Right atrium auricular region (tissue), 2 donors: Measurements from ENCODE around the gene BEX3. TPM values are rescaled to one million over a fixed set of nuclear protein-coding genes. Genes with fewer than 3 reads are reported as not detected.

Source experiments
- DNase-seq: peaks from one replicate; pipeline ENCODE4 v3.0.0-alpha.2; 2019; ENCODE audit warnings: low spot score
- H3K27ac ChIP-seq, 2 donors: fragments of 200-600 bp; sonication (generic); 1 replicate in 1 of 2; 2 replicates in 1 of 2; pipeline ENCODE4 v1.5.1; 2016 to 2019
- H3K27me3 ChIP-seq, 2 donors: fragments of 200-600 bp; sonication (generic); one replicate each; pipeline versions ENCODE4 v1.5.1 to v1.6.0; 2017 to 2019
- H3K36me3 ChIP-seq: fragments of 200-600 bp; sonication (generic); one replicate; pipeline ENCODE4 v1.5.1; 2016
- H3K4me1 ChIP-seq, 2 donors: fragments of 200-600 bp; sonication (generic); one replicate each; pipeline versions ENCODE4 v1.5.1 to v1.6.0; 2017 to 2019
- H3K4me3 ChIP-seq, 2 donors: fragments of 200-600 bp; sonication (generic); 1 replicate in 1 of 2; 2 replicates in 1 of 2; pipeline ENCODE4 v1.5.1; 2017 to 2019; ENCODE audit warnings: mild to moderate bottlenecking in 1 of 2, moderate library complexity in 1 of 2
- H3K9me3 ChIP-seq, 2 donors: fragments of 200-600 bp; sonication (generic); one replicate each; pipeline ENCODE4 v1.5.1; 2019
- total RNA-seq, 2 donors: library from RNA; depleted of rRNA; stranded (reverse); fragments of >200 nt; gene quantifications; one replicate each; pipeline ENCODE4 v1.1.0, GENCODE V29; 2016
- TF ChIP-seq, protein P1 (sequence below), 2 donors: fragments of 200-600 bp; sonication (generic); IDR thresholded peaks; one replicate each; pipeline ENCODE4 v1.5.1; 2019; ENCODE audit warnings: antibody characterized with exemption in 2 of 2

The BEX3 gene
- total RNA-seq, 2 donors from 2014 or later = 201 to 229 TPM

- DNase-seq = no peak
- TF ChIP-seq, protein P1, sequence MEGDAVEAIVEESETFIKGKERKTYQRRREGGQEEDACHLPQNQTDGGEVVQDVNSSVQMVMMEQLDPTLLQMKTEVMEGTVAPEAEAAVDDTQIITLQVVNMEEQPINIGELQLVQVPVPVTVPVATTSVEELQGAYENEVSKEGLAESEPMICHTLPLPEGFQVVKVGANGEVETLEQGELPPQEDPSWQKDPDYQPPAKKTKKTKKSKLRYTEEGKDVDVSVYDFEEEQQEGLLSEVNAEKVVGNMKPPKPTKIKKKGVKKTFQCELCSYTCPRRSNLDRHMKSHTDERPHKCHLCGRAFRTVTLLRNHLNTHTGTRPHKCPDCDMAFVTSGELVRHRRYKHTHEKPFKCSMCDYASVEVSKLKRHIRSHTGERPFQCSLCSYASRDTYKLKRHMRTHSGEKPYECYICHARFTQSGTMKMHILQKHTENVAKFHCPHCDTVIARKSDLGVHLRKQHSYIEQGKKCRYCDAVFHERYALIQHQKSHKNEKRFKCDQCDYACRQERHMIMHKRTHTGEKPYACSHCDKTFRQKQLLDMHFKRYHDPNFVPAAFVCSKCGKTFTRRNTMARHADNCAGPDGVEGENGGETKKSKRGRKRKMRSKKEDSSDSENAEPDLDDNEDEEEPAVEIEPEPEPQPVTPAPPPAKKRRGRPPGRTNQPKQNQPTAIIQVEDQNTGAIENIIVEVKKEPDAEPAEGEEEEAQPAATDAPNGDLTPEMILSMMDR (IDR thresholded peaks at IDR 0.05) = no peak
- H3K4me3 ChIP-seq = no peak overlapping the region
- no peaks in the 10 kb centered on the region for H3K9me3 ChIP-seq
- no peaks in the 10 kb centered on the region for H3K36me3 ChIP-seq
- H3K27ac ChIP-seq = no peak overlapping the region
- peaks cover 0 to 4% of the 10 kb centered on the region in 2 donors for H3K27me3 ChIP-seq
- H3K4me1 ChIP-seq = no peaks in the 10 kb centered on the region
Observed at GRCh38 chrX:103369479-103369878, 6.9 kb upstream of the BEX3 start.

DNA sequence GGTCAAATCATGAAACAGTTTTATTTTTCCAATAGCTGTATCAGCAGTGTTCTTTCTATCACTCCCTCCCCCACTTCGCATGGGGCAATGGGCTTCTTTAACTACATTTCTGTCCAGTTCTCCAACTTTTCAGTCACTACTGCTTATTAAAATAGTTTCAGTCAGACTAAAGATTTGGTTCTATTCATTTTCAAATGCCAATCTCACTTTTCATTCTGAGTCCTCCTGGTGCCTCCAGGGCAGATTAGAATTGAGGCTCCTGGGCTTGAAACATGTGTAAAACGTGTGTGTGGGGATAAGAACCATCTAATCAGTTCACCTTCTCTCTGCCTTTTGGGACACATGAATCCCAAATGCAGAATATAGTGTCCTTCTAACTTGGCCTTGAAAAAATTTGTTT lies 3.5 kb upstream of the BEX3 start:
- no peaks in the 10 kb centered on the region for H3K36me3 ChIP-seq
- no peaks in the 10 kb centered on the region for H3K9me3 ChIP-seq
- DNase-seq = no peak
- H3K4me3 ChIP-seq = no peak overlapping the region
- H3K27me3 ChIP-seq = peaks cover 0 to 4% of the 10 kb centered on the region in 2 donors
- no peak overlapping the region for H3K27ac ChIP-seq
- TF ChIP-seq, protein P1 (IDR thresholded peaks at IDR 0.05) = no peak
- H3K4me1 ChIP-seq = no peaks in the 10 kb centered on the region

DNA sequence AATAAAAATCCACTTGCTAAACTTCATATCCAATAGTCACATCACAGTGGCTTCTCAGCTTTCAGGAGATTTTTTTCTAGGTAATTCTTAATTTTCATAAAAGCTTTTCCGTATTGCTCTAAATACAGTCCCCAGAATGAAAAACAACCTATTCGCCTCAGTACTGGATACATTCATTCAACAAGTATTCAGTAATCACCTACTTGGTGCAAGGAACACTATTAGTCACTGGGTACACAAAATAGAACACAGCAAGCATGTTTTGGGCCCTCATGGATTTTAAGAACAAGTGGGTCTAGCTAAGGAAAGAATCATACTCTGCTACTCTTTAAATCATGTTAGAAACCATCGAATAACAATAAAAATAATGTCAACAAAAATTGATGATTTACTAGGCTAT lies 2.8 kb upstream of the BEX3 start:
- Histone ChIP-seq H3K9me3 (no peaks in the 10 kb centered on the region), H3K27ac (no peak overlapping the region), H3K36me3 (no peaks in the 10 kb centered on the region), H3K4me3 (no peak overlapping the region), H3K4me1 (no peaks in the 10 kb centered on the region), H3K27me3 (peaks cover 0 to 4% of the 10 kb centered on the region in 2 donors)
- TF ChIP-seq, protein P1 (IDR thresholded peaks at IDR 0.05) = no peak
- no peak for DNase-seq

- H3K9me3 ChIP-seq = no peaks in the 10 kb centered on the region
- no peaks in the 10 kb centered on the region for H3K4me1 ChIP-seq
- no peak for DNase-seq
- TF ChIP-seq, protein P1 (IDR thresholded peaks at IDR 0.05) = no peak
- peak overlapping the region; percentile 72 for H3K4me3 ChIP-seq
- no peaks in the 10 kb centered on the region for H3K36me3 ChIP-seq
- no peaks in the 10 kb centered on the region for H3K27me3 ChIP-seq
- peak overlapping the region; percentile 79 to 89 for H3K27ac ChIP-seq
Observed at GRCh38 chrX:103376979-103377324, 614 bp downstream of the BEX3 start.

GRCh38 chrX:103378990-103379389 lies 2.7 kb downstream of the BEX3 start:
- no peaks in the 10 kb centered on the region for H3K36me3 ChIP-seq
- TF ChIP-seq, protein P1 (IDR thresholded peaks at IDR 0.05) = no peak
- H3K4me1 ChIP-seq = no peaks in the 10 kb centered on the region
- H3K27me3 ChIP-seq = no peaks in the 10 kb centered on the region
- no peak overlapping the region for H3K4me3 ChIP-seq
- no peaks in the 10 kb centered on the region for H3K9me3 ChIP-seq
- no peak overlapping the region for H3K27ac ChIP-seq
- DNase-seq = no peak

DNA sequence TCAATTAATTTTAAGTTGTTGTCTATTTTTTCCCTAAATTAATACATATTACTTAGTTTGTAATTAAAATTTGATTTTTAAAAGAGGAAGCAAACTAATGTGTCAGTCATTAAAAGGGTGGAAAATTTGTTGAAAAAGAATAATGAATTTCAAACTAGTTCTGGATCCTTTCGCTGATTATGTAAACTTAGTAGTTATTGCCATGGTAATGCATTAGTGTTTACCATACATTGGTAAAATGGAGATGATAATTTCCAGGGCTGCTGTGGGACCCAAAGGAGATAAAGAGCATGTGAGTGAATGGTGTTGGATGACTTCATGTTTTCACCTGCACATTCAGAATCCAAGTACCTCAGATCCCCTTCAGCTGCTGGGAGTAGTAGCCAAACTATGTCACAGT lies 6.5 kb downstream of the BEX3 start:
- no peak for DNase-seq
- no peaks in the 10 kb centered on the region for H3K36me3 ChIP-seq
- H3K4me1 ChIP-seq = no peaks in the 10 kb centered on the region
- H3K4me3 ChIP-seq = no peak overlapping the region
- no peaks in the 10 kb centered on the region for H3K27me3 ChIP-seq
- no peaks in the 10 kb centered on the region for H3K9me3 ChIP-seq
- H3K27ac ChIP-seq = no peak overlapping the region
- TF ChIP-seq, protein P1 (IDR thresholded peaks at IDR 0.05) = no peak
